Right hindlimb (tissue), 1 donor: ENCODE measurements around the gene CTBP2.

Experiments used
- DNase-seq: peaks from one replicate; pipeline ENCODE4 v3.0.0-alpha.2; 2018

CTBP2 gene

GRCh38 chr10:125005312-125006187 lies 154.8 kb downstream of the CTBP2 start:
- peak; percentile 13 for DNase-seq

GRCh38 chr10:125004571-125005311 lies 155.6 kb downstream of the CTBP2 start:
- peak; percentile 12 for DNase-seq

- peak; percentile 15 for DNase-seq
Measured at GRCh38 chr10:125003901-125004467, 156.4 kb downstream of the CTBP2 start.

GRCh38 chr10:125003146-125003900 lies 157.0 kb downstream of the CTBP2 start:
- no peak for DNase-seq

GRCh38 chr10:125002423-125003145 lies 157.8 kb downstream of the CTBP2 start:
- no peak for DNase-seq

- no peak for DNase-seq
Measured at GRCh38 chr10:125002047-125002422, 158.3 kb downstream of the CTBP2 start.

GRCh38 chr10:125001313-125002046 lies 158.9 kb downstream of the CTBP2 start:
- DNase-seq: no peak

- no peak for DNase-seq
Measured at GRCh38 chr10:125000366-125001312, 159.7 kb downstream of the CTBP2 start.

- peak; percentile 74 for DNase-seq
Measured at GRCh38 chr10:124999433-125000365, 160.7 kb downstream of the CTBP2 start.

- no peak for DNase-seq
Measured at GRCh38 chr10:124998624-124999291, 161.6 kb downstream of the CTBP2 start.

GRCh38 chr10:124997771-124998623 lies 162.4 kb downstream of the CTBP2 start:
- no peak for DNase-seq

GRCh38 chr10:124997306-124997705 lies 163.1 kb downstream of the CTBP2 start:
- DNase-seq: no peak

GRCh38 chr10:124996854-124997215 lies 163.5 kb downstream of the CTBP2 start:
- no peak for DNase-seq

GRCh38 chr10:124996127-124996853 lies 164.1 kb downstream of the CTBP2 start:
- DNase-seq: no peak

- no peak for DNase-seq
Measured at GRCh38 chr10:124995605-124996004, 164.8 kb downstream of the CTBP2 start.

GRCh38 chr10:124994573-124995473 lies 165.5 kb downstream of the CTBP2 start:
- DNase-seq: no peak
